ENCODE results near the gene NIPAL3. TPM values are rescaled to one million over a fixed set of nuclear protein-coding genes. Genes with fewer than 3 reads are reported as not detected.
A peak's percentile ranks its signal among the peaks of the same experiment; 100 is the strongest.

Gene NIPAL3
- polyA plus RNA-seq, 1 donor (not counting 4 experiments of a cell fraction or from before 2014, with no cell fraction given) = 30.5 TPM

DNA sequence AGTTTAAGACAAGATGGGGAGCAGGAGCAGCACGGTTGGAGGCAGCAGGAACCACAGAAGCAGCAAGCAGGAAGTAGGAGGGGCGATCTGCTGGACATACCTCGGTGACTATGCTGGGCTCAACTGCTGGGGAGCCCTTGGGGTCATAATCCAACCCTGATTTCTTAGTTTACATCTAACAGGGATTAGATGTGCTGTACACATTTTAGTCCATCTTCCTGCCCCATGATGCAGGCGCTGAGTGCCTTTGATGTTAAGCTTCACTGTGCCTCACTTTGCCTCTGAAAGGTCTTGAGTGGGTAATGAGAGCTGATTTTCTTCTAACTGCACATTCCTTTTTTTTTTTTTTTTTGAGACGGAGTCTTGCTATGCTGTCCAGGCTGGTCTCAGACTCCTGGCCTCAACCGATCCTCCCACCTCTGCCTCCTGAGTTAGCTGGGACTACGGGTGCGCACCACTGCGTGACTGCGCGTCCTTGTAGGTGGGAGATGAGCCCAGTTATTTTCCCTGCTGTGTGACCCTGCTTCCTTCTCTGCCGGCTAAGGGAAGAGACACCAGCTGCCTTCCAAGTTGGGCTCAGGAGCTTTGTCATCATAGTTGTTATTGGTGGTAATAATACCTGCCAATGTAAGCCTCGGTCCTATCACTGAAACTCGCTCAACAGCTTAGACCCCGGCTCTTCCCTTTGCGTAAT lies 85.9 kb downstream of the NIPAL3 start:
- no peak for DNase-seq (ENCODE audit: low read depth, low spot score)
- Histone ChIP-seq H4K20me1 (ENCODE audit: control insufficient read depth, extremely low read depth, insufficient read depth, low read length) (no peaks in the 10 kb centered on the region), H3K9me1 (ENCODE audit: control insufficient read depth, extremely low read depth, insufficient read depth, low read length) (no peaks in the 10 kb centered on the region), H3K27me3 (ENCODE audit: control insufficient read depth, extremely low read depth, insufficient read depth, low read length) (no peaks in the 10 kb centered on the region), H3K36me3 (ENCODE audit: control insufficient read depth in 2 of 2, extremely low read depth in 1 of 2, insufficient read depth in 2 of 2, low read length in 2 of 2) (no peaks in the 10 kb centered on the region), H3K4me3 (ENCODE audit: control insufficient read depth in 2 of 3, extremely low read depth in 1 of 3, insufficient read depth in 2 of 3, low read depth in 1 of 3, low read length in 3 of 3) (peak overlapping the region; percentile 54 to 75 (median 65)), H3K27ac (ENCODE audit: control insufficient read depth, insufficient read depth, low read length) (peak overlapping the region; percentile 79), H2AFZ (ENCODE audit: control insufficient read depth, low read length) (peak overlapping the region; percentile 61), H3K4me2 (ENCODE audit: control insufficient read depth, extremely low read depth, insufficient read depth, low read depth, low read length) (peak overlapping the region; percentile 75), H3K79me2 (ENCODE audit: control insufficient read depth, insufficient read depth, low read length) (peaks cover 7% of the 10 kb centered on the region), H3K9me3 (ENCODE audit: control insufficient read depth, low read depth, low read length) (no peaks in the 10 kb centered on the region), H3K9ac (ENCODE audit: control insufficient read depth, extremely low read depth, insufficient read depth, low read length) (peak overlapping the region; percentile 87), H3K4me1 (ENCODE audit: control insufficient read depth, extremely low read depth, insufficient read depth, low read length) (peaks cover 16% of the 10 kb centered on the region)
- dilution Hi-C loops (cut with MboI; ENCODE audit: extremely low pct_ligation_motif_present, low sequenced_read_pairs) = no loop called here
- TF ChIP-seq, protein P1, sequence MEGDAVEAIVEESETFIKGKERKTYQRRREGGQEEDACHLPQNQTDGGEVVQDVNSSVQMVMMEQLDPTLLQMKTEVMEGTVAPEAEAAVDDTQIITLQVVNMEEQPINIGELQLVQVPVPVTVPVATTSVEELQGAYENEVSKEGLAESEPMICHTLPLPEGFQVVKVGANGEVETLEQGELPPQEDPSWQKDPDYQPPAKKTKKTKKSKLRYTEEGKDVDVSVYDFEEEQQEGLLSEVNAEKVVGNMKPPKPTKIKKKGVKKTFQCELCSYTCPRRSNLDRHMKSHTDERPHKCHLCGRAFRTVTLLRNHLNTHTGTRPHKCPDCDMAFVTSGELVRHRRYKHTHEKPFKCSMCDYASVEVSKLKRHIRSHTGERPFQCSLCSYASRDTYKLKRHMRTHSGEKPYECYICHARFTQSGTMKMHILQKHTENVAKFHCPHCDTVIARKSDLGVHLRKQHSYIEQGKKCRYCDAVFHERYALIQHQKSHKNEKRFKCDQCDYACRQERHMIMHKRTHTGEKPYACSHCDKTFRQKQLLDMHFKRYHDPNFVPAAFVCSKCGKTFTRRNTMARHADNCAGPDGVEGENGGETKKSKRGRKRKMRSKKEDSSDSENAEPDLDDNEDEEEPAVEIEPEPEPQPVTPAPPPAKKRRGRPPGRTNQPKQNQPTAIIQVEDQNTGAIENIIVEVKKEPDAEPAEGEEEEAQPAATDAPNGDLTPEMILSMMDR (optimal IDR thresholded peaks at IDR 0.05 in 1 of 3, IDR thresholded peaks at IDR 0.05 in 1 of 3, conservative IDR thresholded peaks at IDR 0.05 in 1 of 3; ENCODE audit: extremely low read depth in 1 of 3, insufficient read depth in 2 of 3, low read length in 3 of 3) = no peak
- TF ChIP-seq EZH2 (IDR thresholded peaks at IDR 0.05; ENCODE audit: low read length) = no peak
- FAIRE-seq = peak; percentile 43

DNA sequence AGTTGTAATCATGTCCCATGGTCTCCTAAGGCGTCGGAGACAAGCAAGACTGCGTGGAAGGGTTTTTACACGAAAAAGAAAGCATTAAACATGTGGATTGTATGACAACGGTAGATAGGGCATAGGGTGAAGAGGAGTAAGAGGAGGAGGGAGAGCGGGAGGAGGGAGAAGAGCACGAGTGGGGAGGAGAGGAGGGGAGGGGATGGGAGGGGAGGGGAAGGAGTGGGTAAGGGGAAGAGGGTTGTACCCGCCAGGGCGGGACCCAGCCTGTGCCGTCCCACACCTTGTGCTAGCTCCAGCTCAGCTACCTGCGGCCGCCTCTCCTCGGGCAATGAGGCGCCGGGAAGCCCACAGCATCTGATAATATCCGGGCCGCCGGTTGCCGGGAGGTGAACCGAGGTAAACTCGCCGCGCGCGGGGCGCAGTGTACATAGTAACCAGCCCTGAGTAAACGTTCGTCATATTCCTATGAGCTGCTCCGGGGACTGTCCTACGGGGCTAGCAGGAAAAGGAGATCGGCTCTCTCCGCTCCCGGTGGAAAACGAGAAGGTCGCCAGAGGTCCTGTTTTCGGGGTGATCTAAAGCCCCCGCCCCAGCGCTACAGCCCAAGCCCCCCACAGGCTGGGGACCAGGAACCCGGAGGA lies 86.6 kb downstream of the NIPAL3 start:
- TF ChIP-seq EZH2 (IDR thresholded peaks at IDR 0.05; ENCODE audit: low read length) = no peak
- TF ChIP-seq, protein P1 (optimal IDR thresholded peaks at IDR 0.05 in 1 of 3, IDR thresholded peaks at IDR 0.05 in 1 of 3, conservative IDR thresholded peaks at IDR 0.05 in 1 of 3; ENCODE audit: extremely low read depth in 1 of 3, insufficient read depth in 2 of 3, low read length in 3 of 3) = no peak
- DNase-seq (ENCODE audit: low read depth, low spot score) (peak; percentile 15), FAIRE-seq (no peak)
- Histone ChIP-seq H3K79me2 (ENCODE audit: control insufficient read depth, insufficient read depth, low read length) (peaks cover 11% of the 10 kb centered on the region), H3K36me3 (ENCODE audit: control insufficient read depth in 2 of 2, extremely low read depth in 1 of 2, insufficient read depth in 2 of 2, low read length in 2 of 2) (no peaks in the 10 kb centered on the region), H2AFZ (ENCODE audit: control insufficient read depth, low read length) (peak overlapping the region; percentile 61), H3K9me1 (ENCODE audit: control insufficient read depth, extremely low read depth, insufficient read depth, low read length) (no peaks in the 10 kb centered on the region), H3K9me3 (ENCODE audit: control insufficient read depth, low read depth, low read length) (no peaks in the 10 kb centered on the region), H3K4me1 (ENCODE audit: control insufficient read depth, extremely low read depth, insufficient read depth, low read length) (peaks cover 16% of the 10 kb centered on the region), H3K27ac (ENCODE audit: control insufficient read depth, insufficient read depth, low read length) (peak overlapping the region; percentile 79), H3K4me3 (ENCODE audit: control insufficient read depth in 2 of 3, extremely low read depth in 1 of 3, insufficient read depth in 2 of 3, low read depth in 1 of 3, low read length in 3 of 3) (peak overlapping the region; percentile 54 to 75 (median 65)), H3K27me3 (ENCODE audit: control insufficient read depth, extremely low read depth, insufficient read depth, low read length) (no peaks in the 10 kb centered on the region), H3K9ac (ENCODE audit: control insufficient read depth, extremely low read depth, insufficient read depth, low read length) (peak overlapping the region; percentile 87), H3K4me2 (ENCODE audit: control insufficient read depth, extremely low read depth, insufficient read depth, low read depth, low read length) (peak overlapping the region; percentile 75), H4K20me1 (ENCODE audit: control insufficient read depth, extremely low read depth, insufficient read depth, low read length) (no peaks in the 10 kb centered on the region)
- dilution Hi-C loops (cut with MboI; ENCODE audit: extremely low pct_ligation_motif_present, low sequenced_read_pairs) = no loop called here

All from keratinocyte (primary cell).